Activated T-helper 1 cell treated with anti-CD3 and anti-CD28 coated beads, Interleukin-12 subunit alpha, Interleukin-12 subunit beta, Interleukin-2, Interleukin-4 antibody, amounts not matched to agents 30 ng/mL and 10 ng/mL and 1 ng/mL, durations not matched to agents 14 hours and 24 hours and 36 hours (primary cell): ENCODE measurements around the gene DCUN1D1. TPM values are rescaled to one million over a fixed set of nuclear protein-coding genes. Genes with fewer than 3 reads are reported as not detected.

Experiments used
- DNase-seq: peaks from one replicate; pipeline ENCODE4 v3.0.0; 2021; ENCODE audit warnings: low spot score
- H3K27ac Mint-ChIP-seq: one replicate; pipeline ENCODE4 v1.8.0; 2021; ENCODE audit warnings: mild to moderate bottlenecking, mixed read lengths
- H3K27me3 Mint-ChIP-seq: one replicate; pipeline ENCODE4 v1.8.0; 2022; ENCODE audit warnings: mild to moderate bottlenecking, moderate library complexity, mixed read lengths; ENCODE audit not compliant: insufficient read depth
- H3K36me3 Mint-ChIP-seq: one replicate; pipeline ENCODE4 v1.8.0; 2021; ENCODE audit warnings: low read depth, mixed read lengths
- H3K4me1 Mint-ChIP-seq: one replicate; pipeline ENCODE4 v1.8.0; 2021; ENCODE audit warnings: low read depth, mixed read lengths
- H3K4me3 Mint-ChIP-seq: one replicate; pipeline ENCODE4 v1.8.0; 2021; ENCODE audit warnings: mild to moderate bottlenecking, moderate library complexity, mixed read lengths
- H3K9me3 Mint-ChIP-seq: one replicate; pipeline ENCODE4 v1.8.0; 2021; ENCODE audit warnings: mixed read lengths
- intact Hi-C: fragments of 100-400 bp; cut with micrococcal nuclease; formaldehyde crosslinking; loops from one replicate; pipeline ENCODE4 v1.15.1; 2024
- total RNA-seq: library from RNA; stranded (reverse); gene quantifications from 2 replicates; pipeline ENCODE4 v1.2.3, GENCODE V29; 2022

The DCUN1D1 gene
- total RNA-seq, 1 donor from 2014 or later, result 63.2 TPM

- no peak for DNase-seq
- Mint-ChIP-seq H3K27me3 (no peaks in the 10 kb centered on the region), H3K9me3 (no peaks in the 10 kb centered on the region), H3K36me3 (peaks cover 11% of the 10 kb centered on the region), H3K27ac (peak overlapping the region; percentile 41), H3K4me1 (peaks cover 60% of the 10 kb centered on the region), H3K4me3 (no peak overlapping the region)
- intact Hi-C loops, result loop anchor here (5.0 to 10.0 kb wide), 3 partner anchors 128 to 316 kb away; partner anchors contain the start of gene MCCC1
Observed at GRCh38 chr3:182969277-182969676, 11.1 kb downstream of the DCUN1D1 start.

- Mint-ChIP-seq H3K9me3 (no peaks in the 10 kb centered on the region), H3K4me1 (peaks cover 62% of the 10 kb centered on the region), H3K36me3 (peaks cover 14% of the 10 kb centered on the region), H3K4me3 (peak overlapping the region; percentile 55), H3K27me3 (no peaks in the 10 kb centered on the region), H3K27ac (peak overlapping the region; percentile 79)
- intact Hi-C loops, result loop anchor here (1.0 to 10.0 kb wide), 5 partner anchors 12 to 317 kb away; partner anchors contain the start of gene MCCC1
- DNase-seq, result no peak
Observed at GRCh38 chr3:182967218-182968204, 12.8 kb downstream of the DCUN1D1 start.

GRCh38 chr3:182965861-182966366, 14.4 kb downstream of the DCUN1D1 start:
- Mint-ChIP-seq H3K4me1 (peaks cover 54% of the 10 kb centered on the region), H3K36me3 (peaks cover 15% of the 10 kb centered on the region), H3K27me3 (no peaks in the 10 kb centered on the region), H3K27ac (peak overlapping the region; percentile 31), H3K9me3 (no peaks in the 10 kb centered on the region), H3K4me3 (peak overlapping the region; percentile 9)
- intact Hi-C loops, result loop anchor here (2.0 to 10.0 kb wide), 4 partner anchors 51 to 319 kb away; partner anchors contain the start of gene MCCC1
- no peak for DNase-seq

GRCh38 chr3:182964179-182964578, 16.2 kb downstream of the DCUN1D1 start:
- intact Hi-C loops, result loop anchor here (10.0 kb wide), 2 partner anchors 211 to 321 kb away; no protein-coding TSS in a partner anchor
- H3K27ac Mint-ChIP-seq, result no peak overlapping the region
- no peaks in the 10 kb centered on the region for H3K9me3 Mint-ChIP-seq

GRCh38 chr3:182962166-182962565, 18.2 kb downstream of the DCUN1D1 start:
- Mint-ChIP-seq H3K27ac (no peak overlapping the region), H3K36me3 (peaks cover 18% of the 10 kb centered on the region), H3K4me1 (peaks cover 28% of the 10 kb centered on the region), H3K27me3 (no peaks in the 10 kb centered on the region), H3K4me3 (no peak overlapping the region), H3K9me3 (no peaks in the 10 kb centered on the region)
- intact Hi-C loops, result loop anchor here (10.0 kb wide), 2 partner anchors 213 to 323 kb away; no protein-coding TSS in a partner anchor
- DNase-seq, result no peak

More at GRCh38 chr3:182964179-182964578, 16.2 kb downstream of the DCUN1D1 start:
- Mint-ChIP-seq H3K4me1 (peaks cover 46% of the 10 kb centered on the region), H3K4me3 (no peak overlapping the region), H3K27me3 (no peaks in the 10 kb centered on the region), H3K36me3 (peaks cover 18% of the 10 kb centered on the region)
- DNase-seq, result no peak

GRCh38 chr3:182959474-182960350, 20.6 kb downstream of the DCUN1D1 start:
- Mint-ChIP-seq H3K4me1 (peaks cover 9% of the 10 kb centered on the region), H3K9me3 (no peaks in the 10 kb centered on the region), H3K36me3 (peaks cover 26% of the 10 kb centered on the region), H3K27me3 (no peaks in the 10 kb centered on the region), H3K4me3 (no peak overlapping the region), H3K27ac (peak overlapping the region; percentile 27)
- intact Hi-C loops, result loop anchor here (10.0 kb wide), 2 partner anchors 215 to 325 kb away; no protein-coding TSS in a partner anchor
- no peak for DNase-seq

- H3K36me3 Mint-ChIP-seq, result peaks cover 27% of the 10 kb centered on the region
- no peaks in the 10 kb centered on the region for H3K9me3 Mint-ChIP-seq
- intact Hi-C loops, result no loop called here
- no peak overlapping the region for H3K4me3 Mint-ChIP-seq
- no peaks in the 10 kb centered on the region for H3K27me3 Mint-ChIP-seq
- peaks cover 9% of the 10 kb centered on the region for H3K4me1 Mint-ChIP-seq
- H3K27ac Mint-ChIP-seq, result no peak overlapping the region
- no peak for DNase-seq
Observed at GRCh38 chr3:182957676-182958266, 22.6 kb downstream of the DCUN1D1 start.

GRCh38 chr3:182957226-182957625, 23.1 kb downstream of the DCUN1D1 start:
- H3K27ac Mint-ChIP-seq, result no peak overlapping the region
- H3K9me3 Mint-ChIP-seq, result no peaks in the 10 kb centered on the region
- H3K4me1 Mint-ChIP-seq, result peaks cover 5% of the 10 kb centered on the region
- no peak overlapping the region for H3K4me3 Mint-ChIP-seq
- peaks cover 29% of the 10 kb centered on the region for H3K36me3 Mint-ChIP-seq
- H3K27me3 Mint-ChIP-seq, result no peaks in the 10 kb centered on the region
- no peak for DNase-seq
- intact Hi-C loops, result no loop called here

- Mint-ChIP-seq H3K4me1 (peaks cover 5% of the 10 kb centered on the region), H3K9me3 (no peaks in the 10 kb centered on the region), H3K4me3 (no peak overlapping the region), H3K27me3 (no peaks in the 10 kb centered on the region), H3K27ac (no peak overlapping the region), H3K36me3 (peaks cover 29% of the 10 kb centered on the region)
- intact Hi-C loops, result no loop called here
- no peak for DNase-seq
Observed at GRCh38 chr3:182954553-182955235, 25.6 kb downstream of the DCUN1D1 start.

- Mint-ChIP-seq H3K27me3 (no peaks in the 10 kb centered on the region), H3K27ac (no peak overlapping the region)
- no peak for DNase-seq
Observed at GRCh38 chr3:182949688-182950087, 30.6 kb downstream of the DCUN1D1 start.

GRCh38 chr3:182948305-182948704, 32.0 kb downstream of the DCUN1D1 start:
- no peaks in the 10 kb centered on the region for H3K9me3 Mint-ChIP-seq
- peaks cover 43% of the 10 kb centered on the region for H3K36me3 Mint-ChIP-seq
- H3K27ac Mint-ChIP-seq, result peak overlapping the region; percentile 46
- no peak for DNase-seq
- no peak overlapping the region for H3K4me3 Mint-ChIP-seq
- H3K27me3 Mint-ChIP-seq, result no peaks in the 10 kb centered on the region
- peaks cover 11% of the 10 kb centered on the region for H3K4me1 Mint-ChIP-seq
- intact Hi-C loops, result no loop called here

More at GRCh38 chr3:182949688-182950087, 30.6 kb downstream of the DCUN1D1 start:
- Mint-ChIP-seq H3K9me3 (no peaks in the 10 kb centered on the region), H3K4me1 (peaks cover 11% of the 10 kb centered on the region), H3K4me3 (no peak overlapping the region), H3K36me3 (peaks cover 41% of the 10 kb centered on the region)
- intact Hi-C loops, result no loop called here
